Epithelial cell of esophagus (primary cell): Measurements from ENCODE around the gene OR11L1.
A peak's percentile ranks its signal among the peaks of the same experiment; 100 is the strongest.

ENCODE experiments used
- DNase-seq: peaks from one replicate; pipeline ENCODE4 v3.0.0; 2010; ENCODE audit warnings: low read depth
- H3K4me3 ChIP-seq: 2 replicates; pipeline ENCODE4 v1.5.1; 2011; ENCODE audit warnings: mild to moderate bottlenecking, low read length, control low read depth
- CTCF ChIP-seq: IDR thresholded peaks from 2 replicates; pipeline ENCODE4 v1.5.1; 2011; ENCODE audit warnings: low read depth, mild to moderate bottlenecking, low read length, control low read depth, inconsistent platforms; ENCODE audit not compliant: insufficient read depth; ENCODE audit errors: missing control alignments

OR11L1 gene

GRCh38 chr1:247822060-247822459, 19.6 kb downstream of the OR11L1 start:
- no peak overlapping the region for H3K4me3 ChIP-seq
- no peak for TF ChIP-seq CTCF
- DNase-seq = no peak

- H3K4me3 ChIP-seq = no peak overlapping the region
- no peak for TF ChIP-seq CTCF
- DNase-seq = peak; percentile 1
Observed at GRCh38 chr1:247812637-247813036, 29.1 kb downstream of the OR11L1 start.

GRCh38 chr1:247797518-247797917, 44.2 kb downstream of the OR11L1 start:
- TF ChIP-seq CTCF = no peak
- no peak for DNase-seq
- H3K4me3 ChIP-seq = no peak overlapping the region
